GM19043 (cell line): Measurements from ENCODE around the gene PKM.

Source experiments
- ATAC-seq: cut with Tn5 transposase; IDR thresholded peaks from one replicate; pipeline ENCODE4 v1.9.1; 2021; ENCODE audit warnings: low read depth; ENCODE audit not compliant: unreplicated experiment

PKM gene

DNA sequence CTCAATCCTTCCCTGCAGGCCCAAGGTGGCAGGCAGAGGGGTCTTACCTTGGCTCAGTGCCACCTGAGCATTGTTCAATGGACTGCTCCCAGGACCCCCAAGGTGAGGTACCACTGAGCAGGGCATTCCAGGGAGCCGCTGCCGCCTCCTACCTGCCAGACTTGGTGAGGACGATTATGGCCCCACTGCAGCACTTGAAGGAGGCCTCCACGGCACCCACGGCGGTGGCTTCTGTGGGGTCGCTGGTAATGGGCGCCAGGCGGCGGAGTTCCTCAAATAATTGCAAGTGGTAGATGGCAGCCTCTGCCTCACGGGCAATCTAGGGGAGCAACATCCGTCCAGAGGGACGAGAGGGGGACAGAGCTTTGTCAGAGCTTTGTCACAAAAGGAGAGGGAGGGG lies 28.7 kb downstream of the PKM start:
- no peak for ATAC-seq

DNA sequence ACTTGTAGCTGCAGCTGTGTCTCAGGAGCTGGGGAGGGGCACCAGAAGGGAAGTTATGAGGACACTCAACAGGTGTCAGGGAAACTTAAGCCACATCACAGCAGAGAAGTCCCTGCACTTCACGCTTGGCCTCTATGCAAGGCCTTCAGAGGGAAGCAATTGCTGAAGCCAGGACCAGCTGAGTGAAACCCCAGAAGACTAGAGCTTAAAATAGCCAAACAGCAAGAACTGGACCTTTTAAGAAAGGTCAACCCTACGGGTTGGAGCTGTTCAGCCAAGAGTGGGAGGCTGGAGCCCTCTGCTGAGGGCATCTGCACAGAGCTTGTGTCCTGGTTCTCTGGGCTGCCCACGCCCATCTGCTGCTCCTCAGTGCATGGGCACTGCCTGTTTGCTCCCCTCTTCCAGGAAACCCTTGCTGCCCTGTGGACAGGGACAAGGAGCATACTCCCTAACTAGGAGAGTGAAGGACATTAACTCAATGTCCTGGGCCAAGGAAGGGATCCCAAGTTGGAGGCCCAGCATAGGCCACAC lies 29.5 kb downstream of the PKM start:
- ATAC-seq: no peak

DNA sequence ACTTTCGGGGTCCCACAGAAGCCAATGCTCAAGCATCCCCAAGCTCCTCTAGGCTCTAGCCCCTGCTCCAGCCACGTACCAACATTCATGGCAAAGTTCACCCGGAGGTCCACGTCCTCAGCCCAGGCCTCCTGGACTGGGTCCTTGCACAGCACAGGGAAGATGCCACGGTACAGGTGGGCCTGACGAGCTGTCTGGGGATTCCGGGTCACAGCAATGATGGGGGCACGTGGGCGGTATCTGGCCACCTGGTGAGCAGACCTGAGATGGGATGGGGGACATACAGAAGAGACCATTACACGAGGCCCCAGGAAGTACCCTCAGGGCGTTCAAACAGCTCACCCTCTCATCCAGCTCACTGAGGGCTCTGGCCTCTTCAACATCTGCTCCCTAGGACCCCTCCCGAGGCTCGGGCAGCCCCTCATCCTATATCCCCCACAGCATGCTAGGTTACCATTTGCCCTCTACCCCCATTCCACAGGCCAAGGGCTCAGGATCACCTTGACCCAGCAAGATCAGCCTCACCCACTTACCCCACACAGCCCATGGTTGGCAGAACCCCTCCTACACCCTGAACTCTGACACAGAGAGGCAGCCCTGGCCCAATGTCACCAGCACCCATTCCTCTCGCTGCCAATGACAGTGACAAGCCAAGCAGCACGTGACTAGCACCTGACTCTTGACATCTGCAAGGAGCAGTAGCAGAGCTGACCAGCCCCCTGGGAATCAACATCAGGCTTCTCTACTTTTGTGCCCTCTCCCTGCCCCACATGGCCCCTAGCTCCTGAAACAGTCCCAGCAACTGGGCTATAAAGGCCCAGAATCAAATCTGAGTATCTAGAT lies 30.4 kb downstream of the PKM start:
- ATAC-seq: no peak

DNA sequence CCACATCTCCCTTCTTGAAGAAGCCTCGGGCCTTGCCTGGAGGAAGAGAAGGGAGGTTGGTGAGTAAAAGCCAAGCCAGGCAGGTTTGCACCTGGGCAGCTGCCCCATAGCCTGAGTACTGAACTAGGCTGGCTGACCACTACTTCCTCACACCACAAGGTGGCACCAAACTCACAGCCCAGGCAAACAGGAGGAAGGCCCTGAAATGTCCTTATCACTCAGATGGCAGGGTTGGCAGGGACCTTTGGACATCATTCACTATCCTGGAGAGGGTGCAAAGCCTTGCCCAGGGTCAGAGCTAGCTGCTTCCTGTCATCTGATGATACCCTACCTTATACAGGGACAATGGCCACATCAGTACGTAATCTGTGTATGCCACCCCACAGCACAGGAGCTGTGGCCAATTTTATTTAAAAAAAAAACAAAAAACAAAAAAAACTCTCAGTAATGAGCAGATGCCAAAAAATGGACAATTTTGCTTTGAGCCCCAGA lies 31.2 kb downstream of the PKM start:
- ATAC-seq: no peak

GRCh38 chr15:72199205-72199515 lies 31.8 kb downstream of the PKM start:
- ATAC-seq: no peak

DNA sequence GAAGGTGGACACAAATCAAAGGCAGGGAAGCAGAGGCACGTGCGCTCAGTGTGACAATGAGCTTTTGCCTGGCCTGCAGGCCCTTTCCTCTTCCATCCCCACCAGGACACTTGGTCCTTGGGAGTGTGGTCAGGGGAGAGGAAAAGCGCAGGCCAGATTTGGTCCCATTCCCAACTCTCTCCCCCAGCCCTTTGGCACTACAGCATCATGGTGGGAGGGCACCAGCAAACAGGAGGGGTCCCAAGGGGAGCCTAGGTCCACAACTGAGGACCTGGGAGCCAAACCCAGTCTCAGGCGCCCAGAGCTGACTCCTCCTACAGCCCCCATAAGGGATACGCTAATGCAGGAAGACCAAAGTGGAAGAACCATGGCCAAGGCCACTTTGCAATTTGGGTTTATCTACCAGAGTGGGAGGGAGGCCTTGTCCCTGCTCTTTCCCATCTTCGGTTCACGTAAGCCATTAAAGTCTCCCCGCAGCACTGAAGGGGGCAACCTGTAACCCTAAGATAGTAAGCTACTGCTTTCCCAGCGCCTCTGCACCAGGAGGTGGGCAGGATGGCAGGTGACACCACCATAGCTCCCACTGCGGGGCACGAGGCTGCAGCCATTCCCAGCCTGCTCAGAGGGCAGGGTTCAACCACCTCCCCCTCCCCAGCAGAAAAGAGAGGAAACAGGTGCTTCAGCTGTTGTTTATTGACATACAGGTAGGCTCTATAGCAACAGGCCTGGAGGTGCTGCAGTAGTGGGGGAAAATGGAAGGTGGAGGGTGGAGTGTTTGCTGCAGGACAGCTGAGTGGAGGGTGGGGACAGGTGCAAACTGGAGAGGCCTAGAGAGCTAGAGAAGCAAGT lies 32.4 kb downstream of the PKM start:
- ATAC-seq: no peak

DNA sequence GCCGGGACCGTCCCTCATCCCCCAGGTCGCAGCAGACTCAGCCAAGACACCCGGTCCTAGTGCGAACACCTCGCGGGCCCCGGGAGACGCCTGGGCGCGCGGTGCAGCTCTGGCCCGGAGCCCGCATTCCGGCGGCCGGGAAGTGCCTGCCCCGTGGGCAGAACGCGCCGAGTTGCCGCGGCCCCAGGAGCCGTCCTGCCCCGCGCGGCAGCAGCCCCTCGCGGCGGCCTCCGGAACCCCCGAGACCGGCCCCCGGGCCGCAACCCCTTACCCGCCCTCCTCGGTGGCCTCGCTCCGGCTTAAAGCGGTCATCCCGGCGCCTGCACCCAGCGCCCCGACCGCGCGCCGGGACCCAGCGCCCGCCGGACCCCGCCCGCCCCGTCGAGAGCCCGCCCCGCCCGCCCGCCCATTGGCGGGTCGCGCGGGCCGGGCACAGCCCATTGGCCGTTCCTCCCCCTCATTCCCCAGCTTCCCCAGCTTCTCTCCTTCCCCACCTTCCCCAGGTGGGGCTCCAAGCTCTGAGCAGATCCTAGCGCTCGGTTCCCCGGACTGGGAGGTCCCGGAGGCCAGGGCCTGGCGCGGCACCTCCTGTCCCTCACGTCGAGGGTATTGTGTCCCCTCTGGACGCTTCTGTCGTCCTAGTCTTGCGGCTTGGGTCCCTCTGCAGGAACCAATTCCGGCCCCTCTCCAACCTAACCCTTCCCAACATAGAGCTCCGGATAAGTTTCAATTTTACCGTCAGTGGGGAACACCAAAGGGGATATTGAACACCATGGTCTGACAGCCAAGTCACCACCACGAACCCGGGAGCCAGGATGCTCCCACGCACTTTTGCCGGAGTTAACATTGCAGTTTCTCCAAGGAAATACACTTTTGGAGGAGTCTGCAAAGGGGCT lies 33.3 kb downstream of the PKM start, which contains the start of gene GRAMD2A:
GRAMD2A (minus strand) TSS at position 328 of the 896 bp plus-strand sequence.
- ATAC-seq: no peak

DNA sequence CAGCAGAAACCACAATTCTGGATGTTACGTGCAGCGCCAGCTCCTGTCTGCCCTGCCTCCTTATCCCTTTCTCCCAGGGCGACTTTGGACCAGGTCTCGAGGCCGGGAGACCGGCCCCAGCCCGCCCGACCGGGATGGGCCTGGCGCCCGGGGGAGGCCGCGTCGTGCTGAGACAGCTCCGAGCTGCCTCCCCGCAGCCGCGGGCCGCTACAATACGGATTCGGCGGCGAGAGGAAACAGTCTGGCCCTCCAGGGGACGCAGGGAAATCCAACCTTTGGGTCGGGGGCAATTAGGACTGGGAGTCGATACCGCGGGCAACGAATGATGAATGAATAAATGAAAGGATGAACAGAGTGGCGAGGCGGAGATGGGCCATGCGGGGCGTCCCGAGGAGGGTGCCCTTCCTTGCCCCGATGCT lies 33.9 kb downstream of the PKM start:
- no peak for ATAC-seq

DNA sequence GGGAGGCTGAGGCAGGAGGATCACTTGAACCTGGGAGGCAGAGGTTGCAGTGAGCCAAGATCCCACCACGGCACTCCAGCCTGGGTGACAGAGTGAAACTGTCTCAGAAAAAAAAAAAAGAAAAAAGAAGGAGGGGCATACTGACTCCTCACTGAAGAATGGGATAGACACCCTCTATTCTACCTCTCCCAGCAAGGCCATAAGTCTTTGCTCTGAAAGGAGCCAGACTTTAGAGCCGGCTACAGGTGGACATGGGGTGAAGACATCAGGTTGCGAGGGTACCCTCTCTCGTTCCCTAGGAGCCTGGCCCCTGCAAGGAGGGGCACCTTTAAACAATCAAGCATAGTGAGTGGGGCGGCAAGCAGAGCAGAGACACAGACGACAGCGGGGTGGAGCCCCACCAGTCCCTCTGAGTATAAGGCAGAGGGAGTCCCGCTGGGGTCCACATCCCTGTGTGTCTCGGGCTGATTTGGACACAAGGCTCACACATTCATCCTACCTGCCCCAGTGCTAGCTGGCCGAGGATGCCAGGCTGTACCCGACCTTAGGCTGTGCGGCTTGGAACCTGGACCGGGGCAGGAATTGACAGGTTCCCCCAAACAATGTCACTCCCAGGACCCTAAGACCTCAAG lies 34.5 kb downstream of the PKM start:
- no peak for ATAC-seq

DNA sequence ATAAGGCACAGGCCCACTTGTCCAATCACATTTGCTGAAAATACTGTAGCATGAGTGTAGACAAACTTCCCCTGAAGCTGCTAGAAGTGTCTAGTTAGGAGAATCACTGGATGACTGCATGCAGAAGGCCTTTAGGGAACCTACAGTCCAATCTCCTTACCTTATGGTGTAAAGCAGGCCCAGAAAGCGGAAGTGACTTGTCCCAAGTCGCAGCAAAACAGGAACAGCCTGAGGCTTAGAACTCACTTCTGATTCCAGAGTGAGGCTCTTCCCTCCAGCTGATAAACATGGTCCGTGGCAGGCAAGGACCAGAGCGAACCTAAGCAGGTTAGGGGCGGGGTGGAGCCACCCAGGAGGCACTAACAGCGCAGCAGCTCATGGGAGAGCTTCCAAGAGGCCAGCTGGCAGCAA lies 35.9 kb downstream of the PKM start:
- ATAC-seq: no peak

- ATAC-seq: no peak
Measured at GRCh38 chr15:72193836-72194396, 37.1 kb downstream of the PKM start.

- no peak for ATAC-seq
Measured at GRCh38 chr15:72192416-72192815, 38.6 kb downstream of the PKM start.

DNA sequence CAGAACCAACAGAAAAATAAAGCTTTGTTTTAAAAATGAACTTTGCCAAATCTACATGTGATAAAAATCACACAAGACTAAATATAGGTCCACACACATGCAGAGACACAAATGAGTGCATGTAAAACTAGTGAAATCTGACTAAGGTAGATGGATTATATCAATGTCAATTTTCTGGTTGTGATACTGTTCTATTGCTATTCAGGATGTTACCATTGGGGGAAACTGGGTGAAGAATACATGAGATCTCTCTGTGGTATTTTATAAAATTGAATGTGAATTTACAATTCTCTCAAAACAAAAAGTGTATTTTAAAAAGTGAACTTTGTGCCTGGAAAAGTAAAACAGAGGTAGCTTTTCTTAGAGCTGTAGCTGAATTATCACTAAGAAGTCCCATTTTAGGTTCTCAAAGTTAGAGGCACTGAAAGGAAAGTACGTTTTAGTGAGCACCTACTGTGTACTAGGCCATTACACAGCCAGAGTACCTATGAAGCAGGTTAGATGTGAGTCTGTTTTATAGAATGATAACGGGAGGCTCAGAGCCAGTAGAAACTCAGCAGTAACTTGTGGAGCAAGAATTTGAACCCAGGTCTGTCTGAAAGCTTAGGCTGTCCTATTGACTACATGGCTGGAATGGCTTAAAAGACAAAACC lies 41.6 kb downstream of the PKM start:
- no peak for ATAC-seq

DNA sequence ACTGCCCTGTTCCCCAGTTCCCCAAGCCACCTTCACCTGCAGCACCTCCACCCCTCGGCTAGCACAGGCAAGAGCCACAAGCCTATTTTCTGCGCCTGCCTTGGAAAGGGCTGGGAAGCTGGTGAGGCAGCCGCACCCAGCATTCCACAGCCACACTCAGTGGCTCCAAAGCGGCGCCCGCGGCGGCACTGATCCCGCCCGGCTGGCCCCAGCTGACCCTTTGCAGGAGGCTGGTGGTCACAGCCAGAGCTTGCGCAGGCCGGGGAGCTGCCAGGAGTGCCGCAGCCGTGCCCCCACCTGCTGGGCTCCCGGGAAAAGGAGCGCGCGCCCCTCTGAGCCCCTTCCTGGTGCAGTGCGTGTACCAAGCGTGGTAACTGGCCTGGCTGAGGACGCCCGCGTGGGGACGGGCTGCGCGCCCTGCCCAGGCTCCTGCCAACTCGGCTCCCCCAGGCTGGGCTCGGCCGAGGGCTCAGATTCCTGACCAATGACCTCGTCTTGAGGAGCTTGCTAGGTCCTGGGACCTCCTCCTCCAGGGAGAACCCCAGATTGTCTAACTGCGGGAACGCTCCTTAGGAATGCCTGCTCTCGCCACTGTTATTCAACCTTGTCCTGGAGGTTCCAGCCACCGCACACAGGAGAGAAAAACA lies 46.7 kb downstream of the PKM start:
- no peak for ATAC-seq

DNA sequence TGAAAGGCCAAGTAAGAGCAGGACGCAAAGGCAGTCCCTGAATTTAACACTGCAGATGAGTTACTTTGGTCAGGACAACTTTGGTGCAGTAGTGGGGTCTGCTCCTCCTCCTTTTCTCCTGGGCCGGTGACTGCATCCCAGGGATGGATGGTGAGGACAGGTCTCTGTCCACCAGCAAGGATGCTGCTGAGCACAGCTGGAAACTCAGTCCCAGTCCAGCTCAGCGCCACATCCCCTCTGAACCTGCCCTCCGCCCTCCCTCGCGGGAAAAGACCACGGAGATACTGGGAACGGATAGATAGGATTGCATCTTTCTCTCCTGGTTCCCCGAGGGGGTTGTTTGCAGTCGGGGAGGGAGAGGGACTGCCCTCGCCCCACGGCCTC lies 47.2 kb downstream of the PKM start:
- ATAC-seq: no peak

DNA sequence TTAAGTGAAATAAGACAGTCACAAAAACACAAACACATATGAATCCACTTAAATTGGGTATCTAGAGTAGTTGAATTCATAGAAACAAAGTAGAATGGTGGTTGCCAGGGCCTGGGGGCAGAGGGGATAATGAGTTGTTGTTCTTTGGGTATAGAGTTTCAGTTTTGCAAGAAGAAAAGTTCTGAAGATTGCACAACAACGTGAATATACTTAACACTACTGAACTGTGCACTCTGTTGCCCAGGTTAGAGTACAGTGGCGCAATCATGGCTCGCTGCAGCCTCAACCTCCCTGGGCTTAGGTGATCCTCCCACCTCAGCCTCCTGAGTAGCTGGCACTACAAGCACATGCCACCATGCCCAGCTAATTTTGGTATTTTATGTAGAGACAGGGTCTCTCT lies 48.3 kb downstream of the PKM start:
- ATAC-seq: no peak

- ATAC-seq: no peak
Measured at GRCh38 chr15:72182244-72182643, 48.7 kb downstream of the PKM start.

GRCh38 chr15:72180761-72181324 lies 50.1 kb downstream of the PKM start:
- no peak for ATAC-seq
